ENCODE data around the gene SUSD6. TPM values are rescaled to one million over a fixed set of nuclear protein-coding genes. Genes with fewer than 3 reads are reported as not detected.
A peak's percentile ranks its signal among the peaks of the same experiment; 100 is the strongest.

SUSD6 gene
- total and polyA plus RNA-seq, 9 of the 15 experiments (the other 6 are each of a cell fraction or from before 2014, with no cell fraction given): 2.9 to 20.7 (median 5.6) TPM

GRCh38 chr14:69613312-69614073 lies 2.1 kb downstream of the SUSD6 start:
- ChIA-PET CTCF (ENCODE audit: low intra/inter-chr PET ratio) (no interaction called here), POLR2A (interaction anchor here (0.7 to 1.3 kb wide), 3 partner anchors 10 to 318 kb away, joined by 3 read pairs; partner anchors contain the start of gene SRSF5)
- Histone ChIP-seq H3K9me3 (replicated peaks; ENCODE audit: control insufficient read depth, insufficient read depth, low read depth, low read length) (no peaks in the 10 kb centered on the region), H3K9me1 (ENCODE audit: control insufficient read depth, insufficient read depth, low read length) (no peaks in the 10 kb centered on the region), H3K36me3 (ENCODE audit: control insufficient read depth, insufficient read depth, low read length) (peaks cover 32% of the 10 kb centered on the region; the same call in 2 of the 3 replicates), H3K79me2 (ENCODE audit: control insufficient read depth, insufficient read depth, low read length) (peaks cover 72% of the 10 kb centered on the region), H2AFZ (ENCODE audit: low read depth, low read length) (no peak overlapping the region), H3K9ac (ENCODE audit: insufficient read depth in 1 of 2, low read depth in 2 of 2, low read length in 2 of 2) (peak overlapping the region in 1 of 2 experiments; percentile 67; a peak in 3 of 4 replicates), H4K20me1 (replicated peaks; ENCODE audit: control insufficient read depth, insufficient read depth, low read length) (0 out of 2 replicates have a peak, but pooled peaks cover 2% of the 10 kb centered on the region), H3K27ac (ENCODE audit: extremely low read depth, low read depth, low read length) (peak overlapping the region; percentile 77; the same call in 2 of the 3 replicates), H3K4me1 (replicated peaks in 1 of 2; ENCODE audit: control insufficient read depth in 2 of 2, insufficient read depth in 2 of 2, low read length in 2 of 2) (peaks cover 22 to 57% of the 10 kb centered on the region in 2 experiments), H3K27me3 (ENCODE audit: control insufficient read depth in 2 of 2, insufficient read depth in 2 of 2, low read length in 2 of 2) (no peaks in the 10 kb centered on the region), H3K4me3 (peak overlapping the region; percentile 74), H3K4me2 (ENCODE audit: insufficient read depth, low read length) (peak overlapping the region; percentile 88)
- DNase-seq (ENCODE audit: extremely low read depth in 1 of 4, low spot score in 3 of 4): no peak
- WGBS (ENCODE audit: insufficient coverage, low coverage, missing lambda C conversion rate): 23% methylated on average over 4 of the region's 4 CpGs
- in situ Hi-C loops (cut with MboI) (no loop called here), intact Hi-C loops (cut with micrococcal nuclease) (loop anchor here (5.0 kb wide), 1 partner anchor 84 kb away; no protein-coding TSS in a partner anchor)
- no TSS peak for BruUV-seq (replicated peaks)
- no peak for ATAC-seq
- FAIRE-seq: no peak
- TF ChIP-seq ZKSCAN8 (CRISPR knock-in tag; IDR thresholded peaks at IDR 0.05) (peak; percentile 39; the same call in 1 of the 2 replicates), RBM22 (IDR thresholded peaks at IDR 0.05; ENCODE audit: low read depth, low read length, poor library complexity, severe bottlenecking) (no peak), ZNF449 (CRISPR knock-in tag; IDR thresholded peaks at IDR 0.05) (no peak), NRF1 (conservative IDR thresholded peaks at IDR 0.05 in 1 of 2, IDR thresholded peaks at IDR 0.05 in 1 of 2) (no peak), EP400 (IDR thresholded peaks at IDR 0.05) (no peak), ETV1 (tag; conservative IDR thresholded peaks at IDR 0.05; ENCODE audit: low read depth) (0 out of 2 replicates have a peak, but pooled peaks have one; percentile 22), RBBP5 (IDR thresholded peaks at IDR 0.05; ENCODE audit: borderline replicate concordance, insufficient read depth, low read length, poor library complexity, severe bottlenecking) (peak; percentile 4), TCF15 (CRISPR knock-in tag; IDR thresholded peaks at IDR 0.05) (no peak), SMARCB1 (IDR thresholded peaks at IDR 0.05; ENCODE audit: insufficient read length, low read depth) (no peak), SNAPC5 (CRISPR knock-in tag; IDR thresholded peaks at IDR 0.05) (no peak), MCM5 (IDR thresholded peaks at IDR 0.05; ENCODE audit: low read depth) (no peak), NFXL1 (CRISPR knock-in tag; IDR thresholded peaks at IDR 0.05) (no peak), NFYB (IDR thresholded peaks at IDR 0.05; ENCODE audit: extremely low read depth, insufficient read length) (no peak), ZNF384 (IDR thresholded peaks at IDR 0.05; ENCODE audit: low read depth, low read length) (no peak), ZNF354B (CRISPR knock-in tag; IDR thresholded peaks at IDR 0.05) (no peak)
- TF ChIP-seq, protein P1, sequence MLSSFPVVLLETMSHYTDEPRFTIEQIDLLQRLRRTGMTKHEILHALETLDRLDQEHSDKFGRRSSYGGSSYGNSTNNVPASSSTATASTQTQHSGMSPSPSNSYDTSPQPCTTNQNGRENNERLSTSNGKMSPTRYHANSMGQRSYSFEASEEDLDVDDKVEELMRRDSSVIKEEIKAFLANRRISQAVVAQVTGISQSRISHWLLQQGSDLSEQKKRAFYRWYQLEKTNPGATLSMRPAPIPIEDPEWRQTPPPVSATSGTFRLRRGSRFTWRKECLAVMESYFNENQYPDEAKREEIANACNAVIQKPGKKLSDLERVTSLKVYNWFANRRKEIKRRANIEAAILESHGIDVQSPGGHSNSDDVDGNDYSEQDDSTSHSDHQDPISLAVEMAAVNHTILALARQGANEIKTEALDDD (IDR thresholded peaks at IDR 0.05): peak; percentile 43; the same call in 1 of the 2 replicates
- TF ChIP-seq, protein P2, sequence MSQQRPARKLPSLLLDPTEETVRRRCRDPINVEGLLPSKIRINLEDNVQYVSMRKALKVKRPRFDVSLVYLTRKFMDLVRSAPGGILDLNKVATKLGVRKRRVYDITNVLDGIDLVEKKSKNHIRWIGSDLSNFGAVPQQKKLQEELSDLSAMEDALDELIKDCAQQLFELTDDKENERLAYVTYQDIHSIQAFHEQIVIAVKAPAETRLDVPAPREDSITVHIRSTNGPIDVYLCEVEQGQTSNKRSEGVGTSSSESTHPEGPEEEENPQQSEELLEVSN (IDR thresholded peaks at IDR 0.05; ENCODE audit: borderline replicate concordance in 1 of 2, extremely low read depth in 1 of 2, insufficient read depth in 1 of 2, insufficient read length in 1 of 2, low read depth in 1 of 2, low read length in 1 of 2, poor library complexity in 1 of 2, severe bottlenecking in 1 of 2): no peak
